HCT116 (cell line): ENCODE results near the gene TCP11L1. TPM values are rescaled to one million over a fixed set of nuclear protein-coding genes. Genes with fewer than 3 reads are reported as not detected.

Experiments
- ATAC-seq: fragments of 200-7000 bp; cut with Tn5 transposase; 2 replicates; pipeline ENCODE4 v1.9.1; 2020; ENCODE audit warnings: mild to moderate bottlenecking, moderate library complexity
- BruUV-seq: library from RNA; stranded (reverse); fragments of 400-500 nt; replicated peaks from 2 replicates; lab custom pipeline; 2021; lab: Mats Ljungman, UMichigan
- CTCF ChIA-PET: fragments of 300-600 bp; sonication (Branson Sonifier 250); formaldehyde crosslinking; loops from one replicate; lab custom pipeline; 2021; ENCODE audit warnings: antibody characterized with exemption; lab: Charles Lee
- POLR2A ChIA-PET: fragments of 300-600, 350-600 bp; sonication (Branson Sonifier 250); formaldehyde crosslinking; loops from one replicate; lab custom pipeline; 2021; ENCODE audit warnings: antibody characterized with exemption; lab: Charles Lee
- RAD21 ChIA-PET, 2 experiments: fragments of 300-600 bp; sonication (Branson Sonifier 250); formaldehyde crosslinking; loops; one replicate each; lab custom pipeline; 2023; ENCODE audit warnings: low total read pairs in 2 of 2; ENCODE audit not compliant: uncharacterized antibody in 2 of 2, unreplicated experiment in 2 of 2, low non-redundant PET in 1 of 2; lab: Charles Lee
- DNase-seq: peaks from one replicate; pipeline ENCODE4 v3.0.0-alpha.2; 2010; ENCODE audit warnings: low read depth, low spot score
- H2AFZ ChIP-seq: fragments of 200-600 bp; shearing (Covaris generic), sonication (generic); 2 replicates; pipeline ENCODE4 v1.6.1; 2017; ENCODE audit warnings: low read depth, mixed run types, mixed read lengths, antibody characterized with exemption, low read length; ENCODE audit not compliant: poor library complexity, severe bottlenecking
- H3K27ac ChIP-seq: 2 replicates; pipeline ENCODE4 v1.5.1; 2012; ENCODE audit warnings: low read depth, low read length
- H3K27me3 ChIP-seq: fragments of 200-600 bp; sonication (generic); 2 replicates; pipeline ENCODE4 v1.6.1; 2016; ENCODE audit warnings: mixed run types, low read length, mixed read lengths; ENCODE audit not compliant: insufficient read depth
- H3K36me3 ChIP-seq, 2 experiments: fragments of 200-500 bp in 1 of 2; fragments of 200-600 bp in 1 of 2; sonication (Bioruptor generic) in 1 of 2; sonication (generic) in 1 of 2; 2 replicates each; pipeline versions ENCODE4 v1.5.1 to v1.6.1; 2014 to 2016; ENCODE audit warnings: low read length in 2 of 2, inconsistent platforms in 1 of 2, mixed read lengths in 1 of 2, mixed run types in 1 of 2; ENCODE audit not compliant: insufficient read depth in 2 of 2, control insufficient read depth in 1 of 2
- H3K4me1 ChIP-seq, 2 experiments: fragments of 200-600 bp in 1 of 2; sonication (generic) in 1 of 2; 2 replicates each; pipeline versions ENCODE4 v1.5.1 to v1.6.1; 2012 to 2017; ENCODE audit warnings: low read length in 2 of 2, inconsistent platforms in 1 of 2, mild to moderate bottlenecking in 1 of 2, mixed read lengths in 1 of 2, mixed run types in 1 of 2, moderate library complexity in 1 of 2; ENCODE audit not compliant: insufficient read depth in 2 of 2, control insufficient read depth in 1 of 2
- H3K4me2 ChIP-seq: fragments of 200-600 bp; sonication (generic); 2 replicates; pipeline ENCODE4 v1.6.1; 2017; ENCODE audit warnings: mixed run types, low read length, mixed read lengths
- H3K4me3 ChIP-seq, 2 experiments: fragments of 200-600 bp in 1 of 2; sonication (generic) in 1 of 2; replicated peaks in 1 of 2; 2 replicates each; pipeline ENCODE4 v1.5.1; 2011 to 2016; ENCODE audit warnings: low read length in 2 of 2, control low read depth in 1 of 2, low read depth in 1 of 2, mild to moderate bottlenecking in 1 of 2, mixed read lengths in 1 of 2, mixed run types in 1 of 2
- H3K79me2 ChIP-seq: fragments of 200-600 bp; sonication (generic); 2 replicates; pipeline ENCODE4 v1.6.1; 2017; ENCODE audit warnings: mild to moderate bottlenecking, mixed run types, low read length, moderate library complexity, mixed read lengths; ENCODE audit not compliant: insufficient read depth
- H3K9ac ChIP-seq: fragments of 200-600 bp; sonication (generic); 2 replicates; pipeline ENCODE4 v1.6.1; 2016; ENCODE audit warnings: low read length, mixed read lengths
- H3K9me2 ChIP-seq: fragments of 200-600 bp; sonication (generic), shearing (Covaris generic); 2 replicates; pipeline ENCODE4 v1.6.1; 2017; ENCODE audit warnings: mixed run types, mild to moderate bottlenecking, moderate library complexity; ENCODE audit not compliant: insufficient read depth
- H3K9me3 ChIP-seq, 2 experiments: fragments of 200-500 bp in 1 of 2; fragments of 200-600 bp in 1 of 2; sonication (Bioruptor generic) in 1 of 2; sonication (generic) in 1 of 2; 2 replicates each; pipeline ENCODE4 v1.6.1; 2014 to 2017; ENCODE audit warnings: low read length in 2 of 2, mixed read lengths in 2 of 2, inconsistent platforms in 1 of 2, low read depth in 1 of 2, mild to moderate bottlenecking in 1 of 2, mixed run types in 1 of 2, moderate library complexity in 1 of 2; ENCODE audit not compliant: control insufficient read depth in 1 of 2, insufficient read depth in 1 of 2
- H4K20me1 ChIP-seq: fragments of 200-600 bp; sonication (generic), shearing (Covaris generic); 2 replicates; pipeline ENCODE4 v1.6.1; 2017; ENCODE audit warnings: mixed run types, mild to moderate bottlenecking, moderate library complexity; ENCODE audit not compliant: insufficient read depth
- CEBPB ChIP-seq: IDR thresholded peaks from 2 replicates; pipeline ENCODE4 v1.6.1; 2012; ENCODE audit warnings: low read depth
- EGR1 ChIP-seq: IDR thresholded peaks from 2 replicates; pipeline ENCODE4 v1.6.1; 2012; ENCODE audit warnings: low read depth
- ELF1 ChIP-seq: IDR thresholded peaks from 2 replicates; pipeline ENCODE4 v1.6.1; 2012; ENCODE audit warnings: low read depth, borderline replicate concordance
- EZH2 ChIP-seq: fragments of 200-600 bp; sonication (generic); IDR thresholded peaks from 2 replicates; pipeline ENCODE4 v1.6.1; 2017; ENCODE audit warnings: antibody characterized with exemption, mixed run types
- FOSL1 ChIP-seq: IDR thresholded peaks from 2 replicates; pipeline ENCODE4 v1.6.1; 2012; ENCODE audit warnings: low read depth
- JUND ChIP-seq: IDR thresholded peaks from 2 replicates; pipeline ENCODE4 v1.6.1; 2012
- RAD21 ChIP-seq: IDR thresholded peaks from 2 replicates; pipeline ENCODE4 v1.6.1; 2012; ENCODE audit warnings: low read depth, mild to moderate bottlenecking
- SIN3A ChIP-seq: IDR thresholded peaks from 2 replicates; pipeline ENCODE4 v1.6.1; 2012; ENCODE audit warnings: low read depth
- SP1 ChIP-seq: IDR thresholded peaks from 2 replicates; pipeline ENCODE4 v1.6.1; 2012; ENCODE audit warnings: low read depth
- SRF ChIP-seq: IDR thresholded peaks from 2 replicates; pipeline ENCODE4 v1.6.1; 2012; ENCODE audit warnings: low read depth
- TCF7L2 ChIP-seq: IDR thresholded peaks from 2 replicates; pipeline ENCODE4 v1.7.0; 2011; ENCODE audit warnings: borderline replicate concordance, inconsistent platforms; ENCODE audit not compliant: insufficient read depth, insufficient read length; ENCODE audit errors: extremely low read depth
- YY1 ChIP-seq: IDR thresholded peaks from 2 replicates; pipeline ENCODE4 v1.6.1; 2011; ENCODE audit warnings: low read length, low read depth, moderate library complexity, mild to moderate bottlenecking; ENCODE audit not compliant: insufficient replicate concordance; ENCODE audit errors: extremely low read depth
- ZNF274 ChIP-seq: fragments of 200-500 bp; sonication (Bioruptor generic); IDR thresholded peaks from 2 replicates; pipeline ENCODE4 v1.6.1; 2014; ENCODE audit warnings: mild to moderate bottlenecking, low read depth, low read length, inconsistent platforms
- intact Hi-C: fragments of 100-400 bp; cut with micrococcal nuclease; formaldehyde crosslinking; loops from 2 replicates; pipeline ENCODE4 v1.10.0; 2022
- total RNA-seq: library from RNA; stranded (reverse); gene quantifications from one replicate; pipeline ENCODE4 v1.2.1, GENCODE V29; 2021; ENCODE audit not compliant: unreplicated experiment
- TF ChIP-seq, protein P1 (sequence below): IDR thresholded peaks from 2 replicates; pipeline ENCODE4 v1.6.1; 2011; ENCODE audit warnings: mild to moderate bottlenecking, low read length, moderate library complexity; ENCODE audit not compliant: insufficient replicate concordance; ENCODE audit errors: extremely low read depth
- TF ChIP-seq, protein P2 (sequence below): IDR thresholded peaks from 2 replicates; pipeline ENCODE4 v1.6.1; 2012; ENCODE audit warnings: low read depth
- TF ChIP-seq, protein P3 (sequence below): IDR thresholded peaks from 2 replicates; pipeline ENCODE4 v1.6.1; 2012

The TCP11L1 gene
- total RNA-seq, 1 experiment from 2014 or later, result 12.0 TPM

DNA sequence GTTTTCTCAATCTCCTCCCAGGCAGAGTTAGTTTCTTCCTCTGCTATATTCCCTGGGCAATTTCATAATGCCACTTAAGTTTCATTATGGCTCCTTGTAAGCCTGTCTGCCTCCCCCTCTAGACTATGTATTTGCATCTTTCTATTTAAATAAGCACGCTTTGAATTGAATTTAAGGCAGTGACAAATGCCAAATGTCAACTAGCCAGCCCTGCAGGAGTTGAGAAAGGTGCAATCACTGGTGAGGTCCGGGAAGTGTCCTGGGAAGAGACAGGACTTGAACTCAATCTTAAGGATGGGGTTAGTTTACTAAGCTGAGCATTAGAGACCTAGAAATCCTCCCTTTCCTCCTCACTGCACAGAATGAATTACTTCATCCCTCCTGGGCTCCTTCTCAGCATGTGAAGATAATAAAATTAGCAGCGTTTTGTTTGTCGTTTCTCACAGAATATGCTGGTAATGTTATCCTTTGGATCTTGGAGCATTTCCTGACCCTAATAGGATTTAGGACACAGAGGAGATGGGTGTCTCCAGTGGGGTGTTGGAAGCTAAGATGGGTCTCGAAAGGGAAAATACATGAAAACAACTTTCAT is 1.6 kb downstream of the TCP11L1 start:
- peak overlapping the region; percentile 87 for H3K4me2 ChIP-seq
- H3K79me2 ChIP-seq, result no peaks in the 10 kb centered on the region
- H2AFZ ChIP-seq, result no peak overlapping the region
- ChIA-PET POLR2A (no interaction called here), CTCF (no interaction called here), RAD21 (no interaction called here)
- peaks cover 9 to 34% of the 10 kb centered on the region in 2 experiments for H3K4me1 ChIP-seq
- DNase-seq, result no peak
- H4K20me1 ChIP-seq, result no peaks in the 10 kb centered on the region
- BruUV-seq, result TSS peak; percentile 42
- H3K27ac ChIP-seq, result no peak overlapping the region
- TF ChIP-seq SRF, result no peak
- TF ChIP-seq TCF7L2, result no peak
- TF ChIP-seq, protein P1, sequence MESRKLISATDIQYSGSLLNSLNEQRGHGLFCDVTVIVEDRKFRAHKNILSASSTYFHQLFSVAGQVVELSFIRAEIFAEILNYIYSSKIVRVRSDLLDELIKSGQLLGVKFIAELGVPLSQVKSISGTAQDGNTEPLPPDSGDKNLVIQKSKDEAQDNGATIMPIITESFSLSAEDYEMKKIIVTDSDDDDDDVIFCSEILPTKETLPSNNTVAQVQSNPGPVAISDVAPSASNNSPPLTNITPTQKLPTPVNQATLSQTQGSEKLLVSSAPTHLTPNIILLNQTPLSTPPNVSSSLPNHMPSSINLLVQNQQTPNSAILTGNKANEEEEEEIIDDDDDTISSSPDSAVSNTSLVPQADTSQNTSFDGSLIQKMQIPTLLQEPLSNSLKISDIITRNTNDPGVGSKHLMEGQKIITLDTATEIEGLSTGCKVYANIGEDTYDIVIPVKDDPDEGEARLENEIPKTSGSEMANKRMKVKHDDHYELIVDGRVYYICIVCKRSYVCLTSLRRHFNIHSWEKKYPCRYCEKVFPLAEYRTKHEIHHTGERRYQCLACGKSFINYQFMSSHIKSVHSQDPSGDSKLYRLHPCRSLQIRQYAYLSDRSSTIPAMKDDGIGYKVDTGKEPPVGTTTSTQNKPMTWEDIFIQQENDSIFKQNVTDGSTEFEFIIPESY, result no peak
- TF ChIP-seq ELF1, result no peak
- no peak for TF ChIP-seq FOSL1
- TF ChIP-seq, protein P2, sequence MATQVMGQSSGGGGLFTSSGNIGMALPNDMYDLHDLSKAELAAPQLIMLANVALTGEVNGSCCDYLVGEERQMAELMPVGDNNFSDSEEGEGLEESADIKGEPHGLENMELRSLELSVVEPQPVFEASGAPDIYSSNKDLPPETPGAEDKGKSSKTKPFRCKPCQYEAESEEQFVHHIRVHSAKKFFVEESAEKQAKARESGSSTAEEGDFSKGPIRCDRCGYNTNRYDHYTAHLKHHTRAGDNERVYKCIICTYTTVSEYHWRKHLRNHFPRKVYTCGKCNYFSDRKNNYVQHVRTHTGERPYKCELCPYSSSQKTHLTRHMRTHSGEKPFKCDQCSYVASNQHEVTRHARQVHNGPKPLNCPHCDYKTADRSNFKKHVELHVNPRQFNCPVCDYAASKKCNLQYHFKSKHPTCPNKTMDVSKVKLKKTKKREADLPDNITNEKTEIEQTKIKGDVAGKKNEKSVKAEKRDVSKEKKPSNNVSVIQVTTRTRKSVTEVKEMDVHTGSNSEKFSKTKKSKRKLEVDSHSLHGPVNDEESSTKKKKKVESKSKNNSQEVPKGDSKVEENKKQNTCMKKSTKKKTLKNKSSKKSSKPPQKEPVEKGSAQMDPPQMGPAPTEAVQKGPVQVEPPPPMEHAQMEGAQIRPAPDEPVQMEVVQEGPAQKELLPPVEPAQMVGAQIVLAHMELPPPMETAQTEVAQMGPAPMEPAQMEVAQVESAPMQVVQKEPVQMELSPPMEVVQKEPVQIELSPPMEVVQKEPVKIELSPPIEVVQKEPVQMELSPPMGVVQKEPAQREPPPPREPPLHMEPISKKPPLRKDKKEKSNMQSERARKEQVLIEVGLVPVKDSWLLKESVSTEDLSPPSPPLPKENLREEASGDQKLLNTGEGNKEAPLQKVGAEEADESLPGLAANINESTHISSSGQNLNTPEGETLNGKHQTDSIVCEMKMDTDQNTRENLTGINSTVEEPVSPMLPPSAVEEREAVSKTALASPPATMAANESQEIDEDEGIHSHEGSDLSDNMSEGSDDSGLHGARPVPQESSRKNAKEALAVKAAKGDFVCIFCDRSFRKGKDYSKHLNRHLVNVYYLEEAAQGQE, result no peak
- no peak for TF ChIP-seq SP1
- no peak for TF ChIP-seq EGR1
- no peak for TF ChIP-seq YY1
- TF ChIP-seq, protein P3, sequence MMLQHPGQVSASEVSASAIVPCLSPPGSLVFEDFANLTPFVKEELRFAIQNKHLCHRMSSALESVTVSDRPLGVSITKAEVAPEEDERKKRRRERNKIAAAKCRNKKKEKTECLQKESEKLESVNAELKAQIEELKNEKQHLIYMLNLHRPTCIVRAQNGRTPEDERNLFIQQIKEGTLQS, result no peak
- TF ChIP-seq SIN3A, result no peak
- TF ChIP-seq JUND, result no peak
- TF ChIP-seq EZH2, result no peak
- no peak for TF ChIP-seq ZNF274
- no peak for TF ChIP-seq CEBPB
- no peak for TF ChIP-seq RAD21
- H3K4me3 ChIP-seq, result peak overlapping the region in 1 of 2 experiments; percentile 75; a peak in 2 of 4 replicates
- intact Hi-C loops, result no loop called here
- no peak for ATAC-seq
- no peaks in the 10 kb centered on the region for H3K36me3 ChIP-seq
- 0 out of 2 replicates have a peak overlapping the region, but pooled peaks have one; percentile 74 for H3K9ac ChIP-seq
- H3K27me3 ChIP-seq, result no peaks in the 10 kb centered on the region
- no peaks in the 10 kb centered on the region for H3K9me2 ChIP-seq
- H3K9me3 ChIP-seq, result no peaks in the 10 kb centered on the region
